HG03108 (cell line): Measurements from ENCODE around the gene PAGE5.

Source experiments
- ATAC-seq: cut with Tn5 transposase; IDR thresholded peaks from one replicate; pipeline ENCODE4 v1.9.1; 2021; ENCODE audit warnings: moderate library complexity; ENCODE audit not compliant: unreplicated experiment

The PAGE5 gene, protein sequence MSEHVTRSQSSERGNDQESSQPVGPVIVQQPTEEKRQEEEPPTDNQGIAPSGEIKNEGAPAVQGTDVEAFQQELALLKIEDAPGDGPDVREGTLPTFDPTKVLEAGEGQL

DNA sequence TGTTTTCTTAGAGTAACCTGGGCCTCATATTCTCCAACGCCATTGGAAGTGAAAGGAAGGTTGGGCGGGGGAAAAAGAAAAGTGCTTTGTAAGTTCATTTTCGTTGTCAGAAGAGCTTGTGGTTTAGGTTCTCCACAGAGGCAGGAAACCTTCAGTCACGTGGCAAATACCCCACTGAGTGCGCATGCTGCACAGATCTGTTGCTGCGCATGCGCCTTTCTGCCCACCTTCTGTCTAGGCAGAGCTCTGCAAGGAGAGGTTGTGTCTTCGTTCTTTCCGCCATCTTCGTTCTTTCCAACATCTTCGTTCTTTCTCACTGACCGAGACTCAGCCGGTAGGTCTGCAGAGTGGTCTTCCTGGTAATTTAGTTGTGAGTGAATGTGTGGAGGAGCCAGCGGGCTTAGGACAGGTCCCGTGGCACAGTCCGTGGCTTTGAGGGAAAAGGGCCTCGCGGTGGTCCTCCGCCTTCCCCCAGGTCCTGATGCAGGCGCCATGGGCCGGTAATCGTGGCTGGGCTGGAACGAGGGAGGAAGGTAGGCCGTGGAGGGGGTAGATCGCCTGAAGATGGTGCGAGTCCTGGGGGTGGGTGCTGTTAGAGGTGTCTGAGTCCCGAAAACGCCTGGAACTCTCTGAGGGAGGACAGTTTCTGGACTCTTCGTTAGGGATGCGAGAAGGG is at the start of gene PAGE5:
TSS of gene PAGE5 (plus strand) at position 228 of the 676 bp plus-strand sequence. CDS start 1,037 bp downstream, outside the sequence.
- no peak for ATAC-seq

DNA sequence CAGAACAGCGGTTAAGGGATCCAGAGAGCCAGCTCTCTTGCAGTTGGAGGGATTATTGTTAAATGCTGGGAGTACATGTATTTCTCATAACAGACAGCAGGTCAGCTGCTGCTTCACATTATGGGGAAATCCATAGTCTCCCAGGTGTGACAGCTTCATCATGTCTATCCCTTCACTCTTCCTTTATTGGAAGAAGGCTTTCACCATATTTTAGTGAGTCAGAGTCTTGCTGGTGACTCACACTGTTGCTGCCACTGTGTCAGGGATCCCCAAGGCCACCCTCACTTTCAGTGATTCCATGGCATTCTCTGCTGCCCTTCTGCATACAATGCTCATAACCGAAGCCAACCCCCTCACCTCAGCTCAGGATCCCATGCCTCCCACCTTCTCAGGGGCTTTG is 32.9 kb upstream of the PAGE5 start:
- ATAC-seq = no peak

DNA sequence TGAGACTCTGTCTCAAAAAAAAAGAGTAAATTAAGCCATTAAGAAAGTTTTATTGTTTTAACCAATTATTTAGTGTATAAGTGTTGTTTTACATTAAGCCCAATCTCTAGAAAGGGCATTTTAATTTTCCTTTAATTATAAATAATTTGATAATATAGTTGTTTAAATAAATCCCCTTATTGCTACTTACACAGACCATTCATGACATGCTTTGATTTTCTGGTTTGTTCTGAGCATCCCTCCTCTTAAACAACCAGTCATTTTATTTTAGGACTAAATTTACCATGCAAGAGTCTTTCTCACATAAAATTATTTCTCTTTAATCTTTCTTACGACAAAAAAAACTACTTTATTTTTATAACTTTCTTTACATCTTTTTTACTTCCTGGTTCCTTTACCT is 23.5 kb upstream of the PAGE5 start:
- ATAC-seq = no peak

DNA sequence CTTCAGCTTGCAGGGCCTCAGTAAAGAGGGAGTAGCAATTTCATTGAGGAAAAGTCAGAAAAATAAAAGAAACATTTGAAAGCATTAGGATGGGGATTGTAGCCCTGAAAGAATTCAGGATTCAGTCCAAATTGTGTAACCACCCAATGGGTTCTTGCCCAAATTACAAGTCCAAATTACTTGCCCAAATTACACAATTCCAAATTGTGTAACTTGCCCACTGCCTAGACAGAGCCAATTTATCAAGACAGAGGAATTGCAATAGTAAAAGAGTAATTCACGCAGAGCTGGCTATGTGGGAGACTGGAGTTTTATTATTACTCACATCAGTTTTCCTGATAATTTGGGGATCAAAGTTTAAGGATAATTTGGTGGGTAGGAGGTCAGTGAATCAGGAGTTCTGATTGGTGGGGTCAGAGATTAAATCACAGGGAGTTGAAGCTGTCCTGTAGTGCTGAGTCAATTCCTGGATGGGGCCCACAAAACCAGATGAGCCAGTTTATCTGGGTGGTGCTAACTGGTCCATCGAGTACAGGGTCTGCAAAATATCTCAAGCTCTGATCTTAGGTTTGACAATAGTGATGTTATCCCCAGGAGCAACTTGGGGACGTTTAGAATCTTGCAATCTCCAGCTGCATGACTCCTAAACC is 18.1 kb upstream of the PAGE5 start:
- ATAC-seq = no peak

DNA sequence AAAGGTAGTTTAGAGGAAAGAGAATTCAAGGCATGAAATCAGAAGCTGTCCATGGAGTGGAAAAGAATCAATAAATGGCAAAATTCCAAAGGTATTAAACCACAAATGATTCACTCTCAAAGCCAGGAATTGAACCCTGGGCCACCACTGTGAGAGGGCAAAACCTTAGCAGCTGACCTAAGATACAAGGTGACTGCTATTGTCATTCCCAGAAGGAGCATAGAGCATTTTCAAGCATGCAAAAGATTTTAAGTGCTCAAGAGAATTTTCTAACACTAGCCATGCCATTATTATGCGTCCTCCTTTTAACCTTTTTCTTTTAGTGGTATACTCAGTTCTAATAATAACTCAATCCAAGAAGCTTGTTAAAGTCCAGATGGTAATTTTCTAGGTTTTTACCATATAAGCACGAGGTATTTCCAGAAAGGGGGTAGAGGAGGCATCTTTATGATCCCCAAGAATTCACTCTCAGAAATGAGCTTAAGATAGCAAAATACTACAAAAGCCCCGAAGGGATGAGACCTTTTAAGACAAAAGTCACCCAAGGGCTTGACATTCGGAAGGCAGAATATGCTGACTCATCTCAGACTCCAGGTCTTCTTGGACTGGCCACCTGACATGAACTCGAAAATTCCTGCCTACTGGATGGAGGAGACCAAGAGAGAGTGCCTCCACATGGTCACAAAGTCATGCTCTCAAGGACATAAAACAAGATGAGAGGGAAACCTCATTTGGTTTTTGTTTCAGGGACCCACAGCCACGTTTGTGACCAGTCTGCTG is 13.8 kb upstream of the PAGE5 start:
- no peak for ATAC-seq

DNA sequence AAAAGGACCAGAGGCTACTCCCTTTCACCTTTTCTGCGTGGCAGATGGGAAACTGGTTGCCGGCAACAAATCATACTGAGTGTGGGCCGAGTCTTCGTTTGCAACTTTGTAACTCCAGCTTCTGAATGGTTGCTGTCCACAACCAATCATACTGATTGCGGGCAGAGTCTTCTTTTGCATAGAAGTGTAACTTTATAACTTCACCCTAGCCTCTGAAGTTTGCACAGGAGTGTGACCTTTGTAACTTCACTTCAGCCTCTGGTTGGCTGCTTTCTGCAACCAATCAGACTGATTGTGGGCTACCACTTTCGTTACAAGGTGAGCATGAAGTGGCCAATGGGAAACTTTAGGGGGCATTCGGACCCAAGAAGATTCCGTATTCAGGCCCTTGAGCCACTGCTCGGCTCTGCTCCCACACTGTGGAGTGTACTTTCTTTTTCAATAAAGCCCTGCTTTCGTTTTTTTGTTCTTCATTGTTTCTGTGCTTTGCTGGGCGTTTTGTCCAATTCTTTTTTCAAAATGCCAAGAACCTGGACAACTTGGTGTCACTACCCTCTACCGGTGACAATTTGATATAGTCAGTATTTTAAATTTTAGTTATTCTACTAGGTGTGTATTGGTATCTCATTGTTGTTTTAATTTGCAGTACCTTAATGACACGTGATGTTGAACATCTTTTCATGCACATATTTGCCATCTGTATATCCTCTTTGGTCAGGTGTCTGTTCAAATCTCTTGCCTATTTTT is 9.0 kb upstream of the PAGE5 start:
- ATAC-seq = no peak

DNA sequence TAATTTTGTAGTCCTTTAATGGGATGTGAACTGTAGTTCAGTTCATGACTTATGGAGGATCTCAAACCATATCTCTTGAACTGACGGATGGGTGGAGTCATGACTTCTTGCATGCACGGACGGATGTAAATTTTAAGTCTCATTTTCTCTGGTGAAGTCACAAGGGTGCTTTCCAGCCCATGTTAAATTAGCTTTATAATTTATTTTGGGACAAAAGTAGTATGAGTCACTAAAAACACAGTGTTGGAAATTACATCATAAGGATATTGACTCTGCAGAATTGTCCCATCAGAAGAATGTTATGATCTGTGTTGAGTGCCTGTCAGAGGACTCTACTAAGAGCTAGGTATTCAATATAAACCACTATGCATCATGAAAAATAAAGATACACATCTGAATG is 6.8 kb upstream of the PAGE5 start:
- ATAC-seq = no peak

DNA sequence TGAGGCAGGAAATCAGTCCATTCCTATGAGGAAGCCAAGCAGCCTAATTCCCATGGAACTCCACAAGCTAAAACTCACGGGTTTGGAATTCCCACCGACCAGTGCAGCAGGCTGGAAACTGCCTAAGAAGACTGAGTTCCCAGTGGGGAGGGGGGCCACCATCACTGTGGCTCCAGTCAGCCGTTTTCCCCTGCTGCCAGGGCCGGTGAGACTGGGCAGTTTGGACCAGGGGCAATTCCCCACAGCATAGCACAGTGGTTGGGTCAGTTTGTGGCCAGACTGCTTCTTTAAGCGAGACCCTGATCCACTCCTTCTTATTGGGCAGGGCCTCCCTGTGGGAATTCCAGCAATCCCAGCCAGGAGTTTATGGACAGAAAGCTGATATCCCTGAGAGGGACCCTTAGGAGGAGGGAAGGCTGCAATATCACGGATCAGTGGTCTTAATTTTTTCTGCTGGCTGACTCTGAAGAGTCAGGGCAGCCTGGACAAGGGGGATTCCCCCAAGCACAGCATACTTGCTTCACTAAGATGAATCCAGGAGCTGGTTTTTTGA is 20.7 kb downstream of the PAGE5 start:
- no peak for ATAC-seq

DNA sequence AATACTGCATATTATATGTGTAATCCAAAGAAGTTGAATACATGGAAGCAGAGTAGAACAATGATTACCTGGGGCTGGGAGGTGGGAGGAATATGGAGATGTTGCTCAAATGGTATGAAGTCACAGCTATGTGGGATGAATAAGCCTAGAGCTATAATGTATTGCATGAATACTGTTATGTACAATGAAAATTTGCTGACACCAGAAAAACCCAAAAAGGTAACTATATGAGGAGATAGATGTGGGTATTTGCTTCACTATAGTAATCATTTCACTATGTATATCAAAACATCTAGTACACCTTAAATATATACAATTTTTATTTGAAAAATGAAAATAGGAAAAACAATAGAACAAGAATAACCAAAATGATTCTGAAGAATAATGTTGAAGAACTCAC is 33.4 kb downstream of the PAGE5 start:
- ATAC-seq = no peak

DNA sequence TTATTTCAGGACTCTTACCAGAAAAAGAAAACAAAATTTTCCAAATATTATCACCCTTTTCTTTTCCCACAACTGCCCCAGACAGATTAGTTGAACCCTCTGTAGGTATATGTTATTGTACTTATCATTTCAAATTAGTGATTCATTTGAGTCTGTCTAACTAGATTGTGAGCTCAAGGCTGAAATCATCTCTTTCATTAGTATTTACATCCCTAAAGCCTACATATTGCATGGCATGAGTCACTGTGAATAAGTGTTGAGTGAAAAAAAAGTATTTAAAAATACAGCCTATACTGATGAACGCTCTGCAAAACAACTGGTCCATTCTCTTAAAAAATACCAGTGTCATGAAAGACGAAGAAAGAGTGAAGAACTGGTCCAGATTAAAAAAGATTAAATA is 40.7 kb downstream of the PAGE5 start:
- no peak for ATAC-seq

DNA sequence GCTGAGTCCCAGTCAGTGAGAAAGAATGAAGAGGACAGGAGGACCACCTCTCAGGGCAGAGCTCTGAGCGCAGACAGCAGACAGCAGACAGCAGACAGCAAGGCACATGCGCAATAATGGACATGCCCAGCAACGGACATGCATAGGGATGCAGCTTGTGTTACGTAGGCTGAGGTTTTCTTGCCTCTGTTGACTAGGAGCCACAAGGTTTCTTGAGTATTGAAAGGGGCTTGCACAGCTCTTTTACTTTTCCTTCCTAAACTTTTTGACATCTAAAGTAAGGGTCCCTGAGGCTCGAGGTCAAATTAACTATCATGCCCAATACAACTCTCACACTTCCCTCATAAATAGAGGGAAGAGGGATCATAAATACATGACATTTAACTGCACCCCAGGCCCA is 44.7 kb downstream of the PAGE5 start, which contains the start of gene PAGE3:
TSS of gene PAGE3 (minus strand) at position 101 of the 400 bp plus-strand sequence. CDS start 1,013 bp downstream, outside the sequence.
- no peak for ATAC-seq
